ENCODE results near the gene RNF17.

RNF17 gene

DNA sequence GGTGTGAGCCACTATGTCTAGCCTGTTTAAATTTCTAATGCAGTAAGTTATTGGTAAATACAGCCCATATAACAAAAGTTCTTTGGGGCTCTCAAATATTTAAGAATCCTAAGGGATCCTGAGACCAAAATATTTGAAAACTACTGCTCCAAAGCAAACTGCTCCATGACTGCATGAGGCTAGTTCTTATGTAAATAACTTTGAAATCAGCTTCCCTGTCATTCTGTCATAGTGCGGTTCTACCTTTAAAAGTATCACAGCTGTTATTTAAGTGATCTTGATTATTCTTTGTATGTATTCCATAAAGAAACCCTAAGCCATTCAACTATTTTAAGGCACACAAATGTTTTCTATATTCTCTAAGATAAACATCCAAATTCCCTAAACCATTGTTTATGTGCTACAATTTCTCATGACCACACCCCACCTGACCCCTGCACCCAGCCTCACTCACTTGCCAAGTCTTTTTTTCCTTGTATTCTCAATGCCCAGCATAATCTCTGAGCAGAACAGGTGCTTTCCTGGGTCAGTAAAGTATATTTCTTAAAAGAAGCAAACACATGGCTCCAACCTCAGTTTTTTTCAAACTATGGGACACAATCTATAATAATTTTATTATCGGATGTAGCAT, 146.6 kb downstream of the RNF17 start:
- no peaks in the 10 kb centered on the region for H3K27me3 ChIP-seq (replicated peaks; ENCODE audit: insufficient read depth, low read length)
- H2AFZ ChIP-seq (ENCODE audit: low read length), result no peak overlapping the region
- no peaks in the 10 kb centered on the region for H3K9me3 ChIP-seq (replicated peaks; ENCODE audit: insufficient read depth, low read length)
- peaks cover 23% of the 10 kb centered on the region for H3K79me2 ChIP-seq (ENCODE audit: low read length)
- no peaks in the 10 kb centered on the region for H3F3A ChIP-seq (ENCODE audit: insufficient read depth, low read length)
- H3K9ac ChIP-seq (ENCODE audit: low read length), result no peak overlapping the region
- DNase-seq, result no peak
- H3K4me1 ChIP-seq (ENCODE audit: low read length), result no peaks in the 10 kb centered on the region
- no peaks in the 10 kb centered on the region for H3K9me2 ChIP-seq (replicated peaks; ENCODE audit: insufficient read depth, low read length)
- no peak overlapping the region for H3K4me3 ChIP-seq (ENCODE audit: low read length)
- H3K4me2 ChIP-seq (ENCODE audit: low read depth, low read length), result no peak overlapping the region
- H3K36me3 ChIP-seq (replicated peaks; ENCODE audit: insufficient read depth, low read length), result no peaks in the 10 kb centered on the region
- TF ChIP-seq, protein P1, sequence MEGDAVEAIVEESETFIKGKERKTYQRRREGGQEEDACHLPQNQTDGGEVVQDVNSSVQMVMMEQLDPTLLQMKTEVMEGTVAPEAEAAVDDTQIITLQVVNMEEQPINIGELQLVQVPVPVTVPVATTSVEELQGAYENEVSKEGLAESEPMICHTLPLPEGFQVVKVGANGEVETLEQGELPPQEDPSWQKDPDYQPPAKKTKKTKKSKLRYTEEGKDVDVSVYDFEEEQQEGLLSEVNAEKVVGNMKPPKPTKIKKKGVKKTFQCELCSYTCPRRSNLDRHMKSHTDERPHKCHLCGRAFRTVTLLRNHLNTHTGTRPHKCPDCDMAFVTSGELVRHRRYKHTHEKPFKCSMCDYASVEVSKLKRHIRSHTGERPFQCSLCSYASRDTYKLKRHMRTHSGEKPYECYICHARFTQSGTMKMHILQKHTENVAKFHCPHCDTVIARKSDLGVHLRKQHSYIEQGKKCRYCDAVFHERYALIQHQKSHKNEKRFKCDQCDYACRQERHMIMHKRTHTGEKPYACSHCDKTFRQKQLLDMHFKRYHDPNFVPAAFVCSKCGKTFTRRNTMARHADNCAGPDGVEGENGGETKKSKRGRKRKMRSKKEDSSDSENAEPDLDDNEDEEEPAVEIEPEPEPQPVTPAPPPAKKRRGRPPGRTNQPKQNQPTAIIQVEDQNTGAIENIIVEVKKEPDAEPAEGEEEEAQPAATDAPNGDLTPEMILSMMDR (IDR thresholded peaks at IDR 0.05; ENCODE audit: low read length), result no peak
- TF ChIP-seq EZH2 (optimal IDR thresholded peaks at IDR 0.05; ENCODE audit: low read depth, low read length), result no peak
- no peak for TF ChIP-seq EZH2phosphoT487 (IDR thresholded peaks at IDR 0.05; ENCODE audit: low read length)
- H4K20me1 ChIP-seq (ENCODE audit: insufficient read depth, low read length), result no peaks in the 10 kb centered on the region
- no peak overlapping the region for H3K27ac ChIP-seq (ENCODE audit: low read length)

DNA sequence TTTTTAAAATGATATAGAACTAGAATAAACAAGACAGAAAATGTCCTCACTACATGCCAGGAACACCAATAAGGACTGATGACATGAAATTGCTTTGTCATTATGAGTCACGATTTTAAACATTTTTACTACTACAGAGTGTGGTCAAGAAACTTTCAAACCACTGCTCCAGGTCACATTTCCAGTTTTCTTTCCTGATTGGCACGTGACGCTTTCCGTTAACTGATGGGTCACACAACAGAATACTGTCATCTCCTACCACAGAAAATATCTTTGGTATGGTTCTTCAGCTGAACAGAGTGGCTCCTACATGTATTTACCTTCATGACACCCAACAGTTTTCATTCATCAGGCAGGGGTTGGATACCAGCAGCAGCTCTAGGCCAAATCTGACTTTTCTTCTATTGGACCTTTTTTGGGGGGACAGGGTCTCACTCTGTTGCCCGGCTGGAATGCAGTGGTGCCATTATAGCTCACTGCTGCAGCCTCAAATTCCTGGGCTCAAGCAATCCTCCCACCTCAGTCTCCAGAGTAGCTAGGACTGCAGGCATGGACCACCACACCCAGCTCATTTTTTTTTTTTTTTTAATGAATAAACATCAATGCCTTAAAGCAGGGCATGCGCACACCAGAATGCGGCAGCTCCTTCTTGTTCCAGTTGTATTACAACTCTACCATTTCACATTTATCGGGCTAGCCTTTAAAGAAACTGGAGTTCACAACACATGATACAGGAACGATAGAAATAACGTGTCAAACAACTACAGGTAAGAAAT, 147.4 kb downstream of the RNF17 start:
- Histone ChIP-seq H3F3A (ENCODE audit: insufficient read depth, low read length) (no peaks in the 10 kb centered on the region), H3K79me2 (ENCODE audit: low read length) (peaks cover 30% of the 10 kb centered on the region), H3K4me2 (ENCODE audit: low read depth, low read length) (no peak overlapping the region), H3K4me1 (ENCODE audit: low read length) (no peaks in the 10 kb centered on the region), H3K9me3 (replicated peaks; ENCODE audit: insufficient read depth, low read length) (no peaks in the 10 kb centered on the region), H3K9ac (ENCODE audit: low read length) (no peak overlapping the region), H4K20me1 (ENCODE audit: insufficient read depth, low read length) (no peaks in the 10 kb centered on the region), H3K4me3 (ENCODE audit: low read length) (no peak overlapping the region), H3K9me2 (replicated peaks; ENCODE audit: insufficient read depth, low read length) (no peaks in the 10 kb centered on the region), H3K36me3 (replicated peaks; ENCODE audit: insufficient read depth, low read length) (no peaks in the 10 kb centered on the region), H3K27ac (ENCODE audit: low read length) (no peak overlapping the region), H2AFZ (ENCODE audit: low read length) (no peak overlapping the region), H3K27me3 (replicated peaks; ENCODE audit: insufficient read depth, low read length) (no peaks in the 10 kb centered on the region)
- TF ChIP-seq, protein P1 (IDR thresholded peaks at IDR 0.05; ENCODE audit: low read length), result no peak
- TF ChIP-seq EZH2phosphoT487 (IDR thresholded peaks at IDR 0.05; ENCODE audit: low read length), result no peak
- TF ChIP-seq EZH2 (optimal IDR thresholded peaks at IDR 0.05; ENCODE audit: low read depth, low read length), result no peak
- no peak for DNase-seq

DNA sequence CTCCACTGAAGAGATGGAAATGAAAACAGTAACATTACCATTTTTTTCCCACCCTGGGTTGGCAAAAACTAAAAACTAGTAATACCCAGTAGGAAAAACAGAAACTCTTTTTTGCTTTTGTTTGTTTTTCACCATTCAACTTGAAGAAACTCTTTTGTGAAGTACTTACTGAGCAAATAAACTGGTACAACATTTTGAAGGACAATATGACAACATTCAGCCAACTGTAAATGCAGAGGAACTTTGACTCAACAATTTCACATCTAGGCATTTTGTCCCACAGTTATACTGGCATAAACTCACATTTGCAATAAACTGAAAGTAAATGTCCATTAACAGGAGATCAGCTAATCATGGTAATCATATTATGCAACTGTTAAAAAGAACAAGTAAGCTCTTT, 152.5 kb downstream of the RNF17 start:
- Histone ChIP-seq H3K27ac (ENCODE audit: low read length) (no peak overlapping the region), H3K4me2 (ENCODE audit: low read depth, low read length) (no peak overlapping the region), H3K27me3 (replicated peaks; ENCODE audit: insufficient read depth, low read length) (no peaks in the 10 kb centered on the region), H3K36me3 (replicated peaks; ENCODE audit: insufficient read depth, low read length) (no peaks in the 10 kb centered on the region), H3K9ac (ENCODE audit: low read length) (no peak overlapping the region), H3K79me2 (ENCODE audit: low read length) (peaks cover 80% of the 10 kb centered on the region), H4K20me1 (ENCODE audit: insufficient read depth, low read length) (no peaks in the 10 kb centered on the region), H3K4me3 (ENCODE audit: low read length) (no peak overlapping the region), H3K9me2 (replicated peaks; ENCODE audit: insufficient read depth, low read length) (no peaks in the 10 kb centered on the region), H3K4me1 (ENCODE audit: low read length) (0 out of 2 replicates have a peak, but pooled peaks cover 6% of the 10 kb centered on the region), H2AFZ (ENCODE audit: low read length) (no peak overlapping the region), H3K9me3 (replicated peaks; ENCODE audit: insufficient read depth, low read length) (no peaks in the 10 kb centered on the region), H3F3A (ENCODE audit: insufficient read depth, low read length) (no peaks in the 10 kb centered on the region)
- TF ChIP-seq, protein P1 (IDR thresholded peaks at IDR 0.05; ENCODE audit: low read length), result no peak
- TF ChIP-seq EZH2phosphoT487 (IDR thresholded peaks at IDR 0.05; ENCODE audit: low read length) (no peak), EZH2 (optimal IDR thresholded peaks at IDR 0.05; ENCODE audit: low read depth, low read length) (no peak)
- DNase-seq, result no peak

All from MM.1S (cell line).